ENCODE results near the gene PPP1R12B.
"Not testable (repeated sequence)": the region's sequence is repeated elsewhere in the genome, so short reads cannot be mapped to it uniquely, and the experiment has no call there.

Gene PPP1R12B

DNA sequence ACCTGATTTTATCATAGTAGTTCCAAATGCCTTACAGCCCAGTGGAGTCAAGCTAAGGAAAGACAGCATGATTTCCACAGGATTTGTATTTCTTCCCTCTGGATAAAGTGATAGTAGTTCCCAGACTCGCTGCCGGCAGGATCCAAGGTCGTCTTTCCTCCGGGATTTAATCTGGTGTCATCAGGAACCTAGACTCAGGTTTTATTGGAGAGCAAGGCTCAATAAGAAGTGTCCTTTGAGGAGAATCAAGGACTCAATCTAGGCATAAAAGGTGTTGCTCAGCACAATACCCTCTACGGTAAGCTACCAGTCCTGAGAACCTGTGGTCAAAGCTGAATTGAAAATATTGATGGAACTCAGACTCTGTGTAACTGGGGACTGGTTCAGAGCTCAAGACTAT is 191.1 kb downstream of the PPP1R12B start:
- Histone ChIP-seq H3K4me1 (ENCODE audit: control insufficient read depth, insufficient read depth, low read length, poor library complexity, severe bottlenecking) (peaks cover 10% of the 10 kb centered on the region), H3K27ac (ENCODE audit: low read depth, low read length, severe bottlenecking) (peak overlapping the region; percentile 41)
- WGBS, 2 experiments (ENCODE audit: insufficient coverage in 2 of 2) = 69% methylated on average over 4 of the region's 5 CpGs; no CpG with 5 or more reads in 1 of the 2 experiments
- H3K9me3 ChIP-seq (ENCODE audit: control insufficient read depth, low read length); H3K4me3 ChIP-seq (ENCODE audit: extremely low read depth, insufficient read depth, low read length, poor library complexity, severe bottlenecking); H3K36me3 ChIP-seq (ENCODE audit: control insufficient read depth, insufficient read depth, low read length): not testable (repeated sequence)

DNA sequence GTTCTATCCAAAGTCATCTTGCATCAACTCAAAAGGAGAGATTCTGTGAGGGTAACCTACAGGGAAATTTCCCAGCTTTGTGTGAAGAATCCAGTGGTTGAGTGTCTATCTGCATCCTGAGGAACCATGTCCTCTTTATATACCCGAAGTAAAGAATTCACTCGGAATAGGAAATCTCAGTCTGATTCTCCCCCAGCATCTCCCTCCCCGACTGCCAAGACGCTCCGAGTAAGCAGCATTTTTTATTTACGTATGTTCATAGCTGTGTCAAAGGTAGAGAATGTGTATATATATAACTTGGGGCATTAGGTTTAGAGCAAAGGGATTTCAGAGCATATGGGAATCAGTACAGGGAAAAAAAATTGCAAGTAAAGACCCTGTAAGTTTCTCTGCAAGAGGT is 191.5 kb downstream of the PPP1R12B start:
- H3K36me3 ChIP-seq (ENCODE audit: control insufficient read depth, insufficient read depth, low read length) = no peaks in the 10 kb centered on the region
- 93 to 100% methylated on average over 2 to 4 of the region's 6 CpGs for WGBS, 2 experiments (ENCODE audit: insufficient coverage in 2 of 2)
- H3K9me3 ChIP-seq (ENCODE audit: control insufficient read depth, low read length) = no peaks in the 10 kb centered on the region
- no peak overlapping the region for H3K27ac ChIP-seq (ENCODE audit: low read depth, low read length, severe bottlenecking)
- no peak overlapping the region for H3K4me3 ChIP-seq (ENCODE audit: extremely low read depth, insufficient read depth, low read length, poor library complexity, severe bottlenecking)
- H3K4me1 ChIP-seq (ENCODE audit: control insufficient read depth, insufficient read depth, low read length, poor library complexity, severe bottlenecking) = peaks cover 10% of the 10 kb centered on the region

DNA sequence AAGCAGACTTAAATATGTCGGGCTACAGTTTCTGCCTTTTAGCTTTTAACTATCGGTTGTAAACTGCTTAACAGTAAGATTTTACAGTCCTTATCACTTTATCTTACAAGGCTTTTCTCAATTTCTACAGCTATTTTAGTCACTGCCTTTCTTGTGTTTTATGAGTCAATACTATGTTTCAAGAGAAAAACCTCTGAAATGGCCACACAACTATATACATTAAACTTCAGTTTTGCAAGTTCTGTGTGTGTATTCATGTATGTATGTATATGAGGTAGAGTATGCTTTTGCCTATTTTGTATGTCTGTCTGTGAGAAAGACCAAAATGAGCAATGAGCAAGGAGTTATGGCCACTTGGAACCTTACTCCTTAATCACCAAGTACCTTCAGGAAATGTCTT is 191.9 kb downstream of the PPP1R12B start:
- Histone ChIP-seq H3K36me3 (ENCODE audit: control insufficient read depth, insufficient read depth, low read length) (no peaks in the 10 kb centered on the region), H3K4me1 (ENCODE audit: control insufficient read depth, insufficient read depth, low read length, poor library complexity, severe bottlenecking) (peaks cover 10% of the 10 kb centered on the region), H3K4me3 (ENCODE audit: extremely low read depth, insufficient read depth, low read length, poor library complexity, severe bottlenecking) (no peak overlapping the region), H3K9me3 (ENCODE audit: control insufficient read depth, low read length) (no peaks in the 10 kb centered on the region), H3K27ac (ENCODE audit: low read depth, low read length, severe bottlenecking) (no peak overlapping the region)
- no CpG with 5 or more reads among the region's 2 CpGs for WGBS, 2 experiments (ENCODE audit: insufficient coverage in 2 of 2)

DNA sequence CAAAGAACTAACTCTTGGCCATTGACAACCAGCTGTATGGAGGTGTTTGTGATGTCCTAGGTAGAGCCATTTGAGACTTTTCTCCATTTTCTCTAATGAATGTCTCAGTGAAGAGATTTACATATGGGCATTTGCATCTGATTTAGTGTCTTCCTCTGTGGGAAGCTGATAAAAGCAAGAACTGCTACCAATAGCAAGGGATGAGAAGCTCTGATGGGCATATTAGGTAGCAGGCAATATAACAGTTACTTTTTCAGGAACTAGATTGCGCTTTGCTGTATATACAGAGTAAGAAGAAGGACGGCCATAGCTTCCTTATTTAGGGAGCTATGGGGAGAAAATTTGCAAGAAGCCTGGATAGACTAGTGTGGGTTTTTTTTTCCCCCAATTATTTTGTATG is 192.4 kb downstream of the PPP1R12B start:
- H3K36me3 ChIP-seq (ENCODE audit: control insufficient read depth, insufficient read depth, low read length); H3K4me3 ChIP-seq (ENCODE audit: extremely low read depth, insufficient read depth, low read length, poor library complexity, severe bottlenecking); H3K27ac ChIP-seq (ENCODE audit: low read depth, low read length, severe bottlenecking); H3K9me3 ChIP-seq (ENCODE audit: control insufficient read depth, low read length): not testable (repeated sequence)
- H3K4me1 ChIP-seq (ENCODE audit: control insufficient read depth, insufficient read depth, low read length, poor library complexity, severe bottlenecking) = peaks cover 10% of the 10 kb centered on the region
- WGBS, 2 experiments (ENCODE audit: insufficient coverage in 2 of 2) = 88% methylated on average over 2 of the region's 2 CpGs; no CpG with 5 or more reads in 1 of the 2 experiments

DNA sequence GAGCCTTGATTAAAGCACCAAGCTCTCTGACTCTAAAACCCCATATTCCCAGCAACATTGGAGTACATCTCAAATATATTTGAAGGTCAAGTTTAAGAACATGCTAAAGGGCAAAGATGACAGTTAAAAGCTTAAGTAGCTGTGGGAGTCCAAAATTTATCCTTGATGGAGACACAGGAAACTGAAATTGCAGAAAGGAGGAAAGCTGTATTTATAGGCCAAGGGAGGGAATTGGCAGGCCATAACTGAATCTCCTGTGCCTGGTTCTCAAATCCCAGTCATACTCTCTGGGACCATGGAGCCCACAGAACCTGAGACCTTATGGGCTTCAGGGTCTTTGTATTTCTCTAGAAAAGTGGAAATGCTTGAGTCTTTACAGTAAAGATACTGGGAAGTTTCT is 193.9 kb downstream of the PPP1R12B start:
- not testable (repeated sequence) for H3K36me3 ChIP-seq (ENCODE audit: control insufficient read depth, insufficient read depth, low read length); H3K9me3 ChIP-seq (ENCODE audit: control insufficient read depth, low read length); H3K27ac ChIP-seq (ENCODE audit: low read depth, low read length, severe bottlenecking); H3K4me3 ChIP-seq (ENCODE audit: extremely low read depth, insufficient read depth, low read length, poor library complexity, severe bottlenecking)
- H3K4me1 ChIP-seq (ENCODE audit: control insufficient read depth, insufficient read depth, low read length, poor library complexity, severe bottlenecking) = peaks cover 18% of the 10 kb centered on the region

DNA sequence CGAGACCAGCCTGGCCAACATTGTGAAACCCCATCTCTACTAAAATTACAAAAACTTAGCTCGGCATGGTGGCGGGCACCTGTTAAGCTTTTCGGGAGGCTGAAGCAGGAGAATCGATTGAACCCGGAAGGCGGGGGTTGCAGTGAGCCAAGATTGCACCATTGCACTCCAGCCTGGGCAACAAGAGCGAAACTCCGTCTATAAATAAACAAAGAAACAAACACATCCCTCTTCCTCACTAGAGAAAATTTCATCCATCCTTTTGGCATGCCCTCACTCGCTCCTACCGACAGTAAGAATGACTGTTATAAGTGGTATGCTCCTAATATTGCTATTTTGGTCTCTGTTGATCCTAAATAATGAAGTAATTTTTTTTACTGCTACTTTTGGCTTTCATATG is 195.0 kb downstream of the PPP1R12B start:
- H3K36me3 ChIP-seq (ENCODE audit: control insufficient read depth, insufficient read depth, low read length) = not testable (repeated sequence)
- WGBS, 2 experiments (ENCODE audit: insufficient coverage in 2 of 2) = 94 to 98% methylated on average over 7 to 9 of the region's 11 CpGs

DNA sequence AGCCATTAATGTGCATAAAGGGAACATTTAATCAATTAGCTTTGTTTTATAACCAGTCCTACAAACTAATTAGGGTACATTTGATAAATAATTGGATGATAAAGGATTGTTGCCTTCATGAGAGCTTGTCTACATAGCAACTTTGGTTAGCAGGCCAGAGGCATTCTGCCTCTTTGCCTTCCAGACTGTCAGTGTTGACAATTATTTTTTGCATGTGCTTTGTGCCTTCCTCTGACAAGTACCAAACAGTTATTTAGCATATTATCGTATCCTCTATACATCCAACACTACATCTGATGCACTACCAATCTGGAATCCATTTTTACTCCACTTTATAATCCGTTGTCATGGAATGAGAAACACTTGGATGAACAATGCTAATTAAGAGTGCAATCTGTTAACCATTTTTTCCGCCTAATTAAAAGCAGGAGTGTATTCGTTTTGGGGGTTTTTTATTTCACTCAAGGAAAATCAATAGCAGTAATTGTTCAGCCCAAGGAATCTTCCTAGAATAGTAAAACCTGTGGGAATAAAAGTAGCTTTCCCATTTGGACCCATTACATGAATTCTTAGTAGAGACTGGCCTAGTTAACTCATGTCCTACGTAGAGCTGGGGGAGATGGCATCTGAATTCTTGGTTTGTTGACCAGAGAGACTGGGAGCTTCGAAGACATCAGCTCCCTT is 196.4 kb downstream of the PPP1R12B start:
- H3K4me1 ChIP-seq (ENCODE audit: control insufficient read depth, insufficient read depth, low read length, poor library complexity, severe bottlenecking) = peaks cover 12% of the 10 kb centered on the region
- not testable (repeated sequence) for H3K9me3 ChIP-seq (ENCODE audit: control insufficient read depth, low read length); H3K36me3 ChIP-seq (ENCODE audit: control insufficient read depth, insufficient read depth, low read length); H3K27ac ChIP-seq (ENCODE audit: low read depth, low read length, severe bottlenecking); H3K4me3 ChIP-seq (ENCODE audit: extremely low read depth, insufficient read depth, low read length, poor library complexity, severe bottlenecking)
- 100% methylated on average over 2 of the region's 6 CpGs; no CpG with 5 or more reads in 1 of the 2 experiments for WGBS, 2 experiments (ENCODE audit: insufficient coverage in 2 of 2)

More for the DNA sequence above, 195.0 kb downstream of the PPP1R12B start:
- not testable (repeated sequence) for H3K27ac ChIP-seq (ENCODE audit: low read depth, low read length, severe bottlenecking); H3K9me3 ChIP-seq (ENCODE audit: control insufficient read depth, low read length); H3K4me3 ChIP-seq (ENCODE audit: extremely low read depth, insufficient read depth, low read length, poor library complexity, severe bottlenecking)
- H3K4me1 ChIP-seq (ENCODE audit: control insufficient read depth, insufficient read depth, low read length, poor library complexity, severe bottlenecking) = peaks cover 18% of the 10 kb centered on the region

DNA sequence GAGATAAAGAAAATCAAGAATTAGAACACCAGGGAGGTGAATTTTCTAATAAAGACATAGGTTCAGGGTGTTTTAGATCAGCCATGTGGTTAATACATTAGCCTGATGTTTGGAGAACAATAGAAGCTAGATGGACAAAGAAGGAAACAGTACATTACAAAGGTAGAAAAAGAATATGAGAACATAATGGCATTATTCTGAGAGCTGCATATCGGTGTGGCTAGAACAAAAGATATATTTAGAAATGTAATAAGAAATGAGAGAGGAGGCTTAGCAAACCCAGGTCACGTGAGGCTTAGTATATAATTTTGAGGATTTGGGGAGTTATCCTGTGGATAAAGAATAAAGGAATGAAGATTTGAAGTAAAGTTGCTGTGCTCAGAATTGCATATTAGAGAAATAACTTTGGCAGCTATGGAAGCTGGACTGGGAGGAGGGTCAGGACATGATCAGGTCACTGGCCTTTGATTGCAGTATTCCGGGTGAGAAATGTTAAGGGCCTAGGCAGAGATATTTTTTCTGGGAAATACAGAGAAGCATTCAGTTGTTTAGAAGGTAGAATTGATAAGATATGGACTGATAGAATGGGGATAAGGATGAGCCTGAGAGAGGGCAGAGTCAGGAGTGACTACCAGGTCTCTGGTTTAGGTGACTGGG is 197.3 kb downstream of the PPP1R12B start:
- H3K27ac ChIP-seq (ENCODE audit: low read depth, low read length, severe bottlenecking) = not testable (repeated sequence)

DNA sequence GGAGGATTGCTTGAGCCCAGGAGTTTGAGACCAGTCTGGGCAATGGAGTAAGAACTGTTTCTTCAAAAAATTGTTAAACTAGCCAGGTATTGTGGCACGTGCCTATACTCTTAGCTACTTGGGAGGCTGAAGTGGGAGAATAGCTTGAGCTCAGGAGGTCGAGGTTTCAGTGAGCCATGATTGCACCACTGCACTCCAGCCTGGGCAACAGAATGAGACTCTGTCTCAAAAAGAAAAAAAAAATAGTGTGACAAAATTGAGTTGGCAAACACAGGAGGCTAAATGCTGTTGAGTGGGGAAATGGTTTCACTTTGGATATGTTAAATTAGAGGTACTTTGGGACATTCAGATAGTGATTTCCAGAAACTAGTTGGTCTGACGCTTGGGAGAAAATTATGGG is 197.9 kb downstream of the PPP1R12B start:
- H3K27ac ChIP-seq (ENCODE audit: low read depth, low read length, severe bottlenecking); H3K4me1 ChIP-seq (ENCODE audit: control insufficient read depth, insufficient read depth, low read length, poor library complexity, severe bottlenecking); H3K36me3 ChIP-seq (ENCODE audit: control insufficient read depth, insufficient read depth, low read length); H3K9me3 ChIP-seq (ENCODE audit: control insufficient read depth, low read length); H3K4me3 ChIP-seq (ENCODE audit: extremely low read depth, insufficient read depth, low read length, poor library complexity, severe bottlenecking): not testable (repeated sequence)
- 89 to 100% methylated on average over 1 to 2 of the region's 3 CpGs for WGBS, 2 experiments (ENCODE audit: insufficient coverage in 2 of 2)

More for the DNA sequence above, 197.3 kb downstream of the PPP1R12B start:
- WGBS, 2 experiments (ENCODE audit: insufficient coverage in 2 of 2) = 98 to 100% methylated on average over 3 of the region's 3 CpGs
- H3K36me3 ChIP-seq (ENCODE audit: control insufficient read depth, insufficient read depth, low read length); H3K4me1 ChIP-seq (ENCODE audit: control insufficient read depth, insufficient read depth, low read length, poor library complexity, severe bottlenecking); H3K4me3 ChIP-seq (ENCODE audit: extremely low read depth, insufficient read depth, low read length, poor library complexity, severe bottlenecking); H3K9me3 ChIP-seq (ENCODE audit: control insufficient read depth, low read length): not testable (repeated sequence)

DNA sequence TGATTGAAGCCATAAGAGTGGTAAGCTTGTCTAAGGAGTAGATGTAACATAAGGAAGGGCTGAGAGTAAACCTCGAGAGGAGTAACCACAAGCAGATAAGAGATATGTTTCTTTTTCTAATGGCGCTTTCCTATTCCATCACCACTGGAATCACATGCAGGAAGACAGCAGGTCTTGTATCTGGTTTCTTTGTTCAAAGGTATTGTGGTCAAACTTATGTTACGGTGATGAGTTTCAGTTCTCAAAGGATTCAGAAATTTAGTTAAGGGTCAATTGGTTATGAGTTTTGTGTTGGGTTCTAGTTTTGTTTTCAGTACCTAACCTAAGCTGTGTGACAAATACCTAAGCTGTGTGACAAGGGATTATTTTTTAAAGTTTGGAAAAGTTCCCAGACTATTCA is 198.3 kb downstream of the PPP1R12B start:
- H3K9me3 ChIP-seq (ENCODE audit: control insufficient read depth, low read length); H3K27ac ChIP-seq (ENCODE audit: low read depth, low read length, severe bottlenecking); H3K4me3 ChIP-seq (ENCODE audit: extremely low read depth, insufficient read depth, low read length, poor library complexity, severe bottlenecking); H3K36me3 ChIP-seq (ENCODE audit: control insufficient read depth, insufficient read depth, low read length): not testable (repeated sequence)
- peaks cover 11% of the 10 kb centered on the region for H3K4me1 ChIP-seq (ENCODE audit: control insufficient read depth, insufficient read depth, low read length, poor library complexity, severe bottlenecking)
- no CpG with 5 or more reads among the region's 3 CpGs for WGBS, 2 experiments (ENCODE audit: insufficient coverage in 2 of 2)

DNA sequence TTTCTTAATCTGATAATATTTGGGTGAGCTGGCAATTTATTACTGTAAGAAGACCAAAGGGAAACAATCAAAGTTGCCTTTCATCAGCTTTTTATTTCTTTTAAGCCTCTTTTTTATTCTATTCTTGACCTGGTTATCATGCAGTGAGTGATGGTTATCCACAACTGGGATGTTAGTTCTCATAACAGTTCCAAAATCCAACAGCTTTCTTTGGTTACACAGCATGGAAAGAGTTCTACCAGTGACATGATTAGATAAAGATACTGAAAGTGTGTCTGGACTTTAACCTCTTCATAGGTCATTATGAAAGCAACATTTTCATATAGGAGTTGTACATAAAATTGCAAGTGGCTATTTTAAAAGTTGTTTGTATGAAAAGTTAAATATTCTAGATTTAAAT is 198.7 kb downstream of the PPP1R12B start:
- H3K4me1 ChIP-seq (ENCODE audit: control insufficient read depth, insufficient read depth, low read length, poor library complexity, severe bottlenecking) = peaks cover 11% of the 10 kb centered on the region
- H3K4me3 ChIP-seq (ENCODE audit: extremely low read depth, insufficient read depth, low read length, poor library complexity, severe bottlenecking) = no peak overlapping the region
- H3K36me3 ChIP-seq (ENCODE audit: control insufficient read depth, insufficient read depth, low read length) = no peaks in the 10 kb centered on the region
- no peaks in the 10 kb centered on the region for H3K9me3 ChIP-seq (ENCODE audit: control insufficient read depth, low read length)
- H3K27ac ChIP-seq (ENCODE audit: low read depth, low read length, severe bottlenecking) = no peak overlapping the region

Data from mesodermal cell (in vitro differentiated cells).